ENCODE measurements around the gene FZD4.

The FZD4 gene

GRCh38 chr11:86922225-86922624 lies 33.0 kb downstream of the FZD4 start:
- H3K4me3 ChIP-seq (ENCODE audit: low read depth, low read length): no peak overlapping the region
- no peak for TF ChIP-seq GLI4 (tag by site-specific recombination; IDR thresholded peaks at IDR 0.05)
- 0 out of 2 replicates have a peak, but pooled peaks have one; percentile 49 for TF ChIP-seq ZNF121 (tag by site-specific recombination; IDR thresholded peaks at IDR 0.05)
- TF ChIP-seq ZNF157 (tag by site-specific recombination; IDR thresholded peaks at IDR 0.05): no peak
- TF ChIP-seq KLF7 (tag by site-specific recombination; IDR thresholded peaks at IDR 0.05; ENCODE audit: borderline replicate concordance): no peak
- TF ChIP-seq ZNF664 (tag by site-specific recombination; IDR thresholded peaks at IDR 0.05): peak; percentile 41; the same call in 1 of the 2 replicates
- no peak for TF ChIP-seq ZNF548 (tag by site-specific recombination; IDR thresholded peaks at IDR 0.05)
- no peak for TF ChIP-seq ZSCAN18 (tag by site-specific recombination; IDR thresholded peaks at IDR 0.05)
- no peaks in the 10 kb centered on the region for H3K9me3 ChIP-seq (ENCODE audit: control insufficient read depth, insufficient read depth, low read depth, low read length)
- H3K4me1 ChIP-seq (ENCODE audit: control insufficient read depth, insufficient read depth, low read length): peaks cover 7% of the 10 kb centered on the region; the same call in 1 of the 2 replicates
- CTCF ChIA-PET: interaction anchor here (0.5 to 7.6 kb wide), 5 partner anchors 52 to 561 kb away, joined by 3 to 144 read pairs (median 3); no protein-coding TSS in a partner anchor
- no peaks in the 10 kb centered on the region for H3K36me3 ChIP-seq (ENCODE audit: control insufficient read depth in 2 of 2, insufficient read depth in 1 of 2, low read length in 2 of 2)
- POLR2A ChIA-PET: no interaction called here
- H3K27ac ChIP-seq (ENCODE audit: extremely low read depth, low read depth, low read length): no peak overlapping the region

GRCh38 chr11:86919557-86920210 lies 35.5 kb downstream of the FZD4 start:
- no peaks in the 10 kb centered on the region for H3K9me3 ChIP-seq (ENCODE audit: control insufficient read depth, insufficient read depth, low read depth, low read length)
- ChIA-PET POLR2A (no interaction called here), CTCF (interaction anchor here (0.6 to 7.6 kb wide), 10 partner anchors 14 to 559 kb away, joined by 3 to 144 read pairs (median 4); partner anchors contain the start of gene TMEM135)
- no peak for TF ChIP-seq SP3 (tag by site-specific recombination; IDR thresholded peaks at IDR 0.05)
- TF ChIP-seq ZNF473 (tag by site-specific recombination; IDR thresholded peaks at IDR 0.05): no peak
- peak; percentile 42; the same call in 1 of the 2 replicates for TF ChIP-seq CTCF (tag by site-specific recombination; IDR thresholded peaks at IDR 0.05)
- TF ChIP-seq ZNF510 (tag by site-specific recombination; IDR thresholded peaks at IDR 0.05; ENCODE audit: insufficient replicate concordance): no peak
- TF ChIP-seq ZNF501 (tag by site-specific recombination; IDR thresholded peaks at IDR 0.05): no peak
- TF ChIP-seq ZNF555 (tag by site-specific recombination; conservative IDR thresholded peaks at IDR 0.05): no peak
- TF ChIP-seq ZBTB21 (tag by site-specific recombination; IDR thresholded peaks at IDR 0.05): no peak
- TF ChIP-seq ZNF600 (tag by site-specific recombination; IDR thresholded peaks at IDR 0.05): no peak
- no peak for TF ChIP-seq BCL6B (tag by site-specific recombination; IDR thresholded peaks at IDR 0.05)
- TF ChIP-seq ZNF654 (tag by site-specific recombination; IDR thresholded peaks at IDR 0.05; ENCODE audit: low read depth): peak; percentile 79
- H3K36me3 ChIP-seq (ENCODE audit: control insufficient read depth in 2 of 2, insufficient read depth in 1 of 2, low read length in 2 of 2): no peaks in the 10 kb centered on the region
- no peak overlapping the region for H3K27ac ChIP-seq (ENCODE audit: extremely low read depth, low read depth, low read length)
- H3K4me3 ChIP-seq (ENCODE audit: low read depth, low read length): no peak overlapping the region
- no peaks in the 10 kb centered on the region for H3K4me1 ChIP-seq (ENCODE audit: control insufficient read depth, insufficient read depth, low read length)

- H3K9me3 ChIP-seq (ENCODE audit: control insufficient read depth, insufficient read depth, low read depth, low read length): no peaks in the 10 kb centered on the region
- ChIA-PET POLR2A (interaction anchor here (0.6 kb wide), 1 partner anchor 1031 kb away, joined by 3 read pairs; no protein-coding TSS in a partner anchor), CTCF (interaction anchor here (0.6 to 7.6 kb wide), 9 partner anchors 8 to 558 kb away, joined by 3 to 144 read pairs (median 4); no protein-coding TSS in a partner anchor)
- H3K36me3 ChIP-seq (ENCODE audit: control insufficient read depth in 2 of 2, insufficient read depth in 1 of 2, low read length in 2 of 2): no peaks in the 10 kb centered on the region
- no peak for TF ChIP-seq ZSCAN5A (tag by site-specific recombination; IDR thresholded peaks at IDR 0.05)
- TF ChIP-seq ZNF707 (tag by site-specific recombination; IDR thresholded peaks at IDR 0.05): no peak
- no peak for TF ChIP-seq ZNF280D (tag by site-specific recombination; IDR thresholded peaks at IDR 0.05)
- TF ChIP-seq FEZF1 (tag by site-specific recombination; IDR thresholded peaks at IDR 0.05): no peak
- no peak for TF ChIP-seq ZNF19 (tag by site-specific recombination; IDR thresholded peaks at IDR 0.05; ENCODE audit: low read depth)
- no peak for TF ChIP-seq ZNF660 (tag by site-specific recombination; IDR thresholded peaks at IDR 0.05)
- H3K27ac ChIP-seq (ENCODE audit: extremely low read depth, low read depth, low read length): no peak overlapping the region
- no peaks in the 10 kb centered on the region for H3K4me1 ChIP-seq (ENCODE audit: control insufficient read depth, insufficient read depth, low read length)
- H3K4me3 ChIP-seq (ENCODE audit: low read depth, low read length): no peak overlapping the region
Measured at GRCh38 chr11:86918973-86919372, 36.2 kb downstream of the FZD4 start.

Data from HEK293 (cell line).